SK-N-MC (cell line): ENCODE data around the gene VAV2.

Experiments
- EZH2 ChIP-seq: fragments of 200-600 bp; sonication (generic); IDR thresholded peaks from one replicate; pipeline ENCODE4 v1.6.1; 2017; ENCODE audit warnings: antibody characterized with exemption
- FOXP2 ChIP-seq: optimal IDR thresholded peaks from 2 replicates; pipeline ENCODE3; 2011; ENCODE audit warnings: mild to moderate bottlenecking, moderate library complexity; ENCODE audit not compliant: insufficient read depth; ENCODE audit errors: extremely low read length, control extremely low read depth
- POLR2AphosphoS5 ChIP-seq: IDR thresholded peaks from 2 replicates; pipeline ENCODE4 v1.6.1; 2012; ENCODE audit warnings: mild to moderate bottlenecking, low read depth, low read length, borderline replicate concordance

DNA sequence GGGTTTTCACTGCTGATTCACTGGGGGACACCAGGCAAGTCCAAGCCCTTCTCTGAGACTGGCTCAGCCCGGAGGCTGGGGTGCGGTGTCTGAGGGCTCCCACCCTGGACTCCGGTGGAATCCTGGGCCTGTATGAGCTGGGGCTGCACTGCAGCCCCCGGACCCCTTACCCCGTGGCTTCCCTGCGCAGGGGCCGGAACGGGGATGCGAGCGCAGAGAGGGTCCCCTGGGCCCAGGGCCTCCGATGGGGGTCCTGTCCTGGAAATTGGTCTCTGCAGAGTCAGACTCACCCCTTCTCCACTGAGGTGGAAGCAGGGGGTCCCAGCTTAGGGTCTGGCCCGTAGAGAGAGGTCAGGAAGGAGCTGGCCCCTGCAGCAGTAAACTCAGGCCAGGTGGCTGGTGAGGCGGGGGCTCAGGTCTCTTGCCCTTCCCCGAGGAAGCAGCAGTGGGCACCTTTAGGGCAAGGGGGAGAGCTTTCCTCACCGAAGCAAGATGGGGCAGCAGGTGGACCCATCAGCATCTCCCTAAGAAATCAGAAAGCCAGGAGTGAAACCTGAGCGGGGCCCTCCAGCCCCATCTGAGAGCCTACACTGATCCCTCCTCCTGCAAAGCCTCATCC, 1.6 kb upstream of the VAV2 start:
- no peak for TF ChIP-seq POLR2AphosphoS5
- no peak for TF ChIP-seq EZH2
- TF ChIP-seq FOXP2 = no peak
